Measurements from ENCODE around the gene UST. TPM values are rescaled to one million over a fixed set of nuclear protein-coding genes. Genes with fewer than 3 reads are reported as not detected.
A peak's percentile ranks its signal among the peaks of the same experiment; 100 is the strongest.
"Not testable (repeated sequence)": the region's sequence is repeated elsewhere in the genome, so short reads cannot be mapped to it uniquely, and the experiment has no call there.

UST gene
- total RNA-seq, 1 donor from 2014 or later = 3.0 TPM

- ATAC-seq = no peak
Measured at GRCh38 chr6:148765898-148766808, 19.3 kb downstream of the UST start.

GRCh38 chr6:148768646-148769270 is 21.9 kb downstream of the UST start:
- ATAC-seq = no peak

- ATAC-seq = no peak
Measured at GRCh38 chr6:148769304-148769968, 22.6 kb downstream of the UST start.

DNA sequence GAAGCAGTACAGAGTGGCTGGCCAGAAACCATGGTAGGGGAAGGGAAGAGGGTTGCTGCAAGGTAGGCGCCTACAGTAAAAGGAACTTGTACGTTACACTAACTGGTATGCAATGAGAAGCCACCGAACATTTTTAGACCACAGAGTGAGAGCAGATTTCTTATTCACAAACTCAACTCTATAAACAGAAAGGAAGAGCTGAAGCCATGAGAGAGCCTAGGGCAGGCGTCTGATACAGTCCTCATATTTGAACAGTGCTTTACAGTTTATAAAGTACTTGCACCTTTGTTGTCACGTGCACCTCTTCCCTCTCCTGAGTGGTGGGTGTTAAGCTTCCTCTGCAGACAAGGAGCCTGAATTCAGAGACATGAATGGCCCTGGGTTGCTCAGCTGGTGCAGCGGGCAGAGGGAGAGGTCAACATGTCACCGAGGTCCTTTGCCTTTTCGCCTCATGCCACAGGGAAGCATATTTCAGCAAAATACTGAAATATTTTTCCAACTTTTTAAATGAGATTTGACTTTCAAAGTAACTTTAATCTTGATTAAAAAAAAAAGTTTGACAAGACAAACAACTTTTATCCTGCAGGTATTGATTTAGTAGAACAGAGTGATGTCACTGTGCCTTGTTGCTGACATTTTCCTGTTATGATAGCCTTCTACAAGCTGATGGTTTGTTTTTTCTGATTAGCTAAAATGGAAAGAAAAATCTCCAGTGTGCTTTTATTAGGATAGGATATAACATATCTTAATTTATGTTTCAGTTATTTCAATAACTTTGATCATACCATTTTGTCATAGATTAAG is 23.8 kb downstream of the UST start:
- ATAC-seq = no peak

GRCh38 chr6:148771212-148771601 is 24.4 kb downstream of the UST start:
- peak; percentile 72 for ATAC-seq

DNA sequence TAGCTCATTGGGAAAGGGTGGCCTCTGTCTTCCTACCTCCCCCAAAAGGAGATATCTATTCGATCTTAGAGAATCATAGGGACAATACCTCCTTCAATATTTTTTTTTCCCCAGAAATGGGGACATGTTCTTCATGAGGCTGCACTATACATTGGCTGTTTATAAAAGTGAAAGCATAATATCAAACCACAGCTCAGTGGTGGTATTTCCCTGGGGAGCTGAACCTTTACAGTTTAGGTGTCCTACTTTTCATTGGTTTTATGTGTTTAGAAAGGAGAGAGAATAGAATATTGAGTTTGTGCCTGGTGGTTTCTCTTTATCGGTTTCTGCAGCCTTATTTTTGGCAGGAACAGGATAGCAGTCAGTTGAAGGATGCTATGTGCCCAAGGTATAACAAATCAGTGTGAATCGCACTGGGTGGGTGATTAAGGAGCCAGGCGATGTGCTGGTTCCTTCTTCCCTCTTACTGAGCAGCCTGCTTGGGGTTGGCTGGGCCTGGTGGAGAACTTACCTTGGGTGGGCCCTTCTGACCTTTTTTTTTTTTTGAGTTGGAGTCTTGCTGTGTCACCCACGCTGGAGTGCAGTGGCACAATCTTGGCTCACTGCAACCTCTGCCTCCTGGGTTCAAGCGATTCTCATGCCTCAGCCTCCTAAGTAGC is 25.2 kb downstream of the UST start:
- no peak for ATAC-seq

GRCh38 chr6:148775161-148775560 is 28.3 kb downstream of the UST start:
- ATAC-seq = no peak

DNA sequence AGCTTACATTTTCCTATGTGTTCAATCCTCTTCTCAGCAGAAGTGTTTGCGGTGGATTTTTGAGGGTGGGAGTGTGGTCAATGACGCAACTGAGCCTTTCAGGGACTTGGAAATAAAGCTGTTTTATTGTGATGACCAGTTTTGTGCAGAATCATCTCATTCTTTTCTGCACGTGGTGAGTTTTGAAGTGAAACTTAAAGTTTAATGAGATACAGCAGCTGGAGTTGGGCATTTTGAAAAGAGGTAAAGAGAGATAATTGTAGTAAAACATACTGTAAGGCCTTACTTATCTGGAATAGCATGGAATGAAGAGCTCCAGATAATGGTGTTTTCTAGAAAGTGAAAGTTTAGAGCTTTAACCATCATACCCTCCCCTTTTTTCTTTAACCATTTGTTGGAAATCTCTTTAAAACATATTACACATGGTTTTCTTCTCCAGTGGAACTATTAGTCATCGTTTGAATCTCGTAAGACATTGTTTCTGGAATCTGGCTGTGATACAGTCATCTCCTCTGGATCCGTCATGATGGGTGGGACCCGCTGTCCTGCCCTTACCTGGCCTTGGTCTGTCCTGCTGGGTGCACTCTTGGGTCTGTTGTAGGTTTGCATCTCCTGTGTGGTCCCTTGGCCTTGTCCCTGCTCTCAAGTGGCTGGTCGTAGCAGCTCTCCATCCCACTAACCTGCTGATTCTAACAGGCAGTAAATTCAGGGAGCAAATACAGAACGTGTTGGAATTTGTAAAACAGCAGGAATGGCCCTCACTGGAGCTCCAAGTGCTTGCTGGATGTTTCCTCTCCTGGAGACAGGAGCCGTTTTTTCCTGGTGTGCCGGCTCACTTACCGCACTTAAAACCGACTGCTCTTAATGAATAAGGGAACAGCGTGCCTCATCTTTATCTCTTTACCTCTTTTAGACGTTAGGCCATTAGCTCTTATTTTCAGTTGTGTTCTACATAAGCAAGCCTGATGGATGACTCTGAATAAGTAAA is 29.8 kb downstream of the UST start:
- peak; percentile 97 for ATAC-seq

- no peak for ATAC-seq
Measured at GRCh38 chr6:148779142-148779562, 32.3 kb downstream of the UST start.

- not testable (repeated sequence) for ATAC-seq
Measured at GRCh38 chr6:148780423-148780822, 33.6 kb downstream of the UST start.

DNA sequence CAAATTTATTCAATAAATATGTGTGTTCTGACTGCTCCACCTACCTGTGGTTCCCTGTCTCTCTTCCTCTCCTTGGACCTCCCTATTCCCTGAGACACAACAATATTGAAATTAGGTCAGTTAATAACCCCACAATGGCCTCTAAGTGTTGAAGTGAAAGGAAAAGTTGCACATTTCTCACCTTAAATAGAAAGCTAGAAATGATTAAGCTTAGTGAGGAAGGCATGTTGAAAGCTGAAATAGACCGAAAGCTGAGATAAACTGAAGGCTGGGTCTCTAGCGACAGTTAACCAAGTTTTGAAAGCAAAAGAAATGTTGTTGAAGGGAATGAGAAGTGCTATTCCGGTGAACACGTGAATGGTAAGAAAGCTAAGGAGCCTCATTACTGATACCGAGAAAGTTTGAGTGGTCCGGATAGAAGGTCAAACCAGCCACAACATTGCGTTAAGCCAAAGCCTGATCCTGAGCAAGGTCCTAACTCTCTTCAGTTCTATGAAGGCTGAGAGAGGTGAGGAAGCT is 34.1 kb downstream of the UST start:
- no peak for ATAC-seq

DNA sequence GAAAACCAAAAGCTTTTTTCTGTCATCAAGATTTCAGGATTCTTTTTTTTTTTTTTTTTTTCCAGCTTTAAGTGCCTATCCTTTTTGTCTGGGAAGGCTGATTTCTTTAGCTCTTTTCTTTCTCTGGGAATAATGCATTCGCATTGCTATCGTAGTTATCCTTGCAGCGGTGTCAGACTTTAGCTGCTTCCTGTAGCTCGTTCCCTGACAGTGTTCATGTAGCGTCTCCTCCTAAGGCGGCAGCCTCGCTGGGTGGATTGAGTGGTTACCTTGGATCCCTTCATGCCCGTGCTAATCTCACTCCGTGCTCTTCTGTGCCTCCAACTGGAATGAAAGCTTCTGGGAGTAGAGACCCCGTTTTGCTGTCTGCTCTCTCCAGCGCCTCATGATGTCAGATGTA is 43.1 kb downstream of the UST start:
- no peak for ATAC-seq

DNA sequence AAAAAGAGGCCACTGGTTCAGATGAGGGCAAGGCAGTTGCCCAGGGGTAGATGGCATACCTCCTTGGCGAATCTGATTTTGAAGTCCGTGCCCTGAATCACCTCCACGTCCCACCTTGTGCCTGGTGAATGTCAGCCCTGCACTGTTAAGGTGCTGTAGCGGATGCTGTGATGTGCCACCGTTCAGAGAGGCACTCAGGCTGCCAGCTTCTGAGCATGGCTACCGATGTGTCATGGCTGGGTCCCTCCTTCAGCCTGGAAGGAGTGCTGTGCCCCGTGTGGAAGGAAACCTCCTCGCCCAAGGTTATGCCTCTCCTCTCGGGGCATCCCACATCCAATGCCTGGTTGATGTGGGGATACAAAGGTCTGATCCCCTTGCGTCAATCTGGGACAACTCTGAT is 43.6 kb downstream of the UST start:
- ATAC-seq = no peak

- ATAC-seq = no peak
Measured at GRCh38 chr6:148790817-148791216, 44.0 kb downstream of the UST start.

- no peak for ATAC-seq
Measured at GRCh38 chr6:148791372-148791771, 44.5 kb downstream of the UST start.

DNA sequence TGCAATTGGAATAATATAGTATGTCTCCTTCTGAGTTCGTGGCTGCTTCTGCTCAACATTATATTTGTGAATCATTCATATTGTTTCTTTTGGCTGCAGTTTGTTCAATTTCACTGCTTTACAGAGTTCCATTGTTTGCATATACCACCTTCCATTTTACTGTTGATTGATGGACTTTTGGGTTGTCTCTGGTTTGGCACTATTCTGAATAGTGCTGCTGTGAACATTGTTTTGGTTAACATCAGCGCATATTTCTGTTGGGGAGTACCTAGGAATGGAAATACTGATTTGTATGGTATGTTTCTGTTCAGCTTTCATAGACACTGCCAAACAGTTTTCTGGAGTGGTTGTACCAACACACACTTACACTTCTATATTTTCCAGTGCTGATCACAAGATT is 46.9 kb downstream of the UST start:
- no peak for ATAC-seq

DNA sequence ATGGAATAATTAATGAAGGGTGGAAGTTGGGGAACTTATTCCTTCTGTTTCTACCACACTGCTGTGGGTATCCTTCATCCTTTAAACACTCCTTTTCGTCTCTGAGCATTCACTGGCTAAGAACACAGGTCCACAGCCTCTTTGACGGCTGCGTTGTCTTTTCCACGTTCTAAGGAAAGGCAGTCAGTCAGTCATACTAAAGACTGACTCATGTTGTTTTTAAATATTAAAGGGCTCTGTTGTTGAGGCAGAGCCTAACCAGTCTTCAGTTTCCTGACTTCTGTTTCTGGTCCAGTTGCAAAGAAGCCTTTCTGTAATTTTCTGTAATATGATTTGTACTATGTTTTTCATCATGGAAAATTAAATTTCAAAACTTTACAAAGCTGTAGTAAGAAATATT is 48.0 kb downstream of the UST start:
- ATAC-seq = no peak

DNA sequence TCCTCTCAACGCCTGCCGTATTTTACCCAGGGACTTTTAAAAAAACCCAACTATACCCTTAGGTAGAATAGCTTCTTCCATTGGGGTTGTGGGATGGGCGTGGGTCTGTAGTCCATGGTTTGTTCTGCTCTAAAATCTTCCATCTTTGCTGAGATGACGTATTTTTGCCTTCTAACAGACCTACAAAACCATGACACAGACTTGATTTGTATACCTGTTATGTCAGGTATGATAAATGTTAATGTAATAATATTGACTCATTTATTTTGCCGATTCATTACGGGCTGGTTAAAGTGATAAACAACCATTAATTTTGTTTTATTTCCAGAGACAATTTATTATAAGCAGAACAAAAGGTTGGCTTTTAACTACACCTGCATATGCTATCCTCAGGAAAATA is 48.7 kb downstream of the UST start:
- no peak for ATAC-seq

DNA sequence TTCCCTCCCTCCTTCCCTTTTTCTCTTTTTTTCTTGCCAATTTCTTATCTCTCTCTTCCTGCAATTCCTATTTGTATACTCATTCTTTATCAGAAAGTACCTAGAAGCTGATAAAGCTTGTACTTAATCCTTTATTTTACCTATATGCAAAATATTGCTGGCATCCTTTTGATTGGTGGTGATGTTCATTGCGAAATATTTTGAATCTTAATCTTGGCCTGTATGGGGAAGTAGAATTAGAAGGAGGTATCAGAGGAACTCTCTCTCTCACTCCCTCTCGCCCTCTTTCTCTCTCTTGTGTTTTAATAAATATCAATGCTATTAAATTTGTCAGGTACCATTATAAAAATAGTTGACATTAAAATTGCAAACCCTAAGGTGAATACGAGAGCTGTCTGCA is 52.8 kb downstream of the UST start:
- ATAC-seq = no peak

GRCh38 chr6:148800536-148800935 is 53.7 kb downstream of the UST start:
- ATAC-seq = no peak

DNA sequence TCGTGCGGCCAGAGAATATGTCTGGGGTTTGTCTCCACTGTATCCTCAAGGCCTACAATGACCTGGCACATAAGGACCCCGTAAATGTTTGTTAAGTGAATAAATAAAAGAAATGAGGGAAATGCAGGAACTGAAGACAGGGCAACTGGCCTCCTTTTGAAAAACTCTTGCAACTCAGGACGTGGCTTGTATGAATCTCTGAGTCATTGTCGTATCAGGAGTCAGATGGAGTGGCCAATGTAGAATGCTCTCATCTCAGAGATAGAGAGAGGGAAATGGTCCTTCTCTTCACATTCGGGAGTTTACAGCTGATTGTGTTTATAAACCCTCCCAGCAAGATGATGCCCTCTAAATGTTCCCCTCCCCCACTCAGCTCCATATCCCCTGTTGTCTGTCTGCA is 57.1 kb downstream of the UST start:
- ATAC-seq = no peak
